Measurements from ENCODE around the gene SEL1L.

Gene SEL1L

GRCh38 chr14:81533536-81534343 is at the start of gene SEL1L:
TSS of gene SEL1L (minus strand) at chr14:81533853. CDS start at chr14:81533744, 109 bp downstream.
- no peak for TF ChIP-seq CTCF (conservative IDR thresholded peaks at IDR 0.05; ENCODE audit: low read depth)
- ChIA-PET CTCF (interaction anchor here (0.7 kb wide), 1 partner anchor 272 kb away, joined by 4 read pairs; no protein-coding TSS in a partner anchor), POLR2A (ENCODE audit: low non-redundant PET) (no interaction called here)
- H3K27ac ChIP-seq, result peak within 1 kb of the TSS; percentile 57
- DNase-seq (ENCODE audit: low spot score), result peak; percentile 100

GRCh38 chr14:81582420-81582819 is 48.8 kb upstream of the SEL1L start:
- H3K27ac ChIP-seq, result no peak overlapping the region
- ChIA-PET CTCF (no interaction called here), POLR2A (ENCODE audit: low non-redundant PET) (no interaction called here)
- no peak for DNase-seq (ENCODE audit: low spot score)
- TF ChIP-seq CTCF (conservative IDR thresholded peaks at IDR 0.05; ENCODE audit: low read depth), result no peak

GRCh38 chr14:81579115-81579514 is 45.5 kb upstream of the SEL1L start:
- no peak overlapping the region for H3K27ac ChIP-seq
- TF ChIP-seq CTCF (conservative IDR thresholded peaks at IDR 0.05; ENCODE audit: low read depth), result no peak
- DNase-seq (ENCODE audit: low spot score), result no peak
- ChIA-PET POLR2A (ENCODE audit: low non-redundant PET) (no interaction called here), CTCF (interaction anchor here (1.2 kb wide), 1 partner anchor 13 kb away, joined by 6 read pairs; no protein-coding TSS in a partner anchor)

GRCh38 chr14:81571437-81571836 is 37.8 kb upstream of the SEL1L start:
- H3K27ac ChIP-seq, result no peak overlapping the region
- TF ChIP-seq CTCF (conservative IDR thresholded peaks at IDR 0.05; ENCODE audit: low read depth), result no peak
- ChIA-PET CTCF (no interaction called here), POLR2A (ENCODE audit: low non-redundant PET) (no interaction called here)
- peak; percentile 14 for DNase-seq (ENCODE audit: low spot score)

GRCh38 chr14:81567302-81567701 is 33.6 kb upstream of the SEL1L start:
- ChIA-PET POLR2A (ENCODE audit: low non-redundant PET) (no interaction called here), CTCF (interaction anchor here (1.9 kb wide), 1 partner anchor 8 kb away, joined by 5 read pairs; no protein-coding TSS in a partner anchor)
- no peak for DNase-seq (ENCODE audit: low spot score)
- no peak for TF ChIP-seq CTCF (conservative IDR thresholded peaks at IDR 0.05; ENCODE audit: low read depth)
- H3K27ac ChIP-seq, result no peak overlapping the region

- ChIA-PET CTCF (interaction anchor here (0.6 to 1.9 kb wide), 6 partner anchors 10 to 731 kb away, joined by 3 to 6 read pairs (median 4); no protein-coding TSS in a partner anchor), POLR2A (ENCODE audit: low non-redundant PET) (no interaction called here)
- peak; percentile 26 for DNase-seq (ENCODE audit: low spot score)
Measured at GRCh38 chr14:81565441-81566290, 32.0 kb upstream of the SEL1L start.

More at GRCh38 chr14:81565441-81566290, 32.0 kb upstream of the SEL1L start:
- peak; percentile 55 for TF ChIP-seq CTCF (conservative IDR thresholded peaks at IDR 0.05; ENCODE audit: low read depth)
- H3K27ac ChIP-seq, result no peak overlapping the region

Data from RWPE1 (cell line).